Right lobe of liver (tissue), 6 donors: ENCODE results near the gene KHDRBS2. TPM values are rescaled to one million over a fixed set of nuclear protein-coding genes. Genes with fewer than 3 reads are reported as not detected.
A peak's percentile ranks its signal among the peaks of the same experiment; 100 is the strongest.

Experiments
- ATAC-seq, 4 donors: fragments of 200-7000 bp; cut with Tn5 transposase; one replicate each; pipeline ENCODE4 v1.9.1; 2020; ENCODE audit warnings: mild to moderate bottlenecking in 4 of 4, moderate library complexity in 4 of 4
- DNase-seq, 3 donors: peaks; one replicate each; pipeline ENCODE4 v3.0.0-alpha.2; 2020
- H3K27ac ChIP-seq, 3 donors: fragments of 200-600 bp; one replicate each; pipeline ENCODE4 v1.8.0; 2022
- H3K27me3 ChIP-seq, 2 donors: fragments of 200-600 bp; one replicate each; pipeline ENCODE4 v1.8.0; 2022
- H3K36me3 ChIP-seq, 4 donors: fragments of 200-600 bp; sonication (generic) in 1 of 4; one replicate each; pipeline versions ENCODE4 v1.5.1 to v1.8.0; 2017 to 2022; ENCODE audit warnings: control low read depth in 1 of 4
- H3K4me1 ChIP-seq, 4 donors: fragments of 200-600 bp; sonication (generic) in 1 of 4; one replicate each; pipeline versions ENCODE4 v1.5.1 to v1.8.0; 2017 to 2022; ENCODE audit warnings: control low read depth in 1 of 4
- H3K4me3 ChIP-seq, 3 donors: fragments of 200-600 bp; one replicate each; pipeline ENCODE4 v1.8.0; 2022
- H3K9me3 ChIP-seq, 4 donors: fragments of 200-600 bp; sonication (generic) in 1 of 4; one replicate each; pipeline versions ENCODE4 v1.5.1 to v1.8.0; 2017 to 2022; ENCODE audit warnings: control low read depth in 1 of 4
- POLR2A ChIP-seq: fragments of 450-650 bp; IDR thresholded peaks from one replicate; pipeline ENCODE4 v1.6.1; 2017; ENCODE audit warnings: antibody characterized with exemption, mild to moderate bottlenecking
- WGBS: methylation state at CpG from one replicate; pipeline ENCODE4 v1.1.6; 2018; ENCODE audit warnings: low coverage, low lambda C conversion rate; ENCODE audit not compliant: insufficient coverage; ENCODE audit errors: missing lambda C conversion rate; 5-methylcytosine and 5-hydroxymethylcytosine counted together
- intact Hi-C, 2 donors: fragments of 100-400 bp; cut with DNase I; formaldehyde crosslinking; loops; one replicate each; pipeline versions ENCODE4 v1.11.2 to v1.14.1; 2022
- total RNA-seq, 6 experiments: library from RNA; depleted of rRNA in 2 of 6; stranded (reverse); fragments of >200 nt in 2 of 6; fragmentation: NEBNext Ultra II Directional in 3 of 6; extraction: Animal tissue kit (Norgen Biotek cat#: 25700) in 3 of 6; gene quantifications; one replicate each; pipeline versions ENCODE4 v1.1.0 to v1.2.4, GENCODE V29; 2016 to 2023
- TF ChIP-seq, protein P1 (sequence below), 4 donors: fragments of 200-600 bp in 3 of 4; fragments of 450-650 bp in 1 of 4; IDR thresholded peaks; one replicate each; pipeline versions ENCODE4 v1.5.1 to v1.8.0; 2016 to 2022; ENCODE audit warnings: antibody characterized with exemption in 4 of 4, mild to moderate bottlenecking in 2 of 4
- donor health status: DM: no; HTN: yes; CAD: no.
- donor health status: DM: no; HTN: no; CAD: no.
- donor health status: DM: no; HTN: no; CAD: no.
- donor health status: DM: no; HTN: yes; CAD: no.
- donor health status: DM: no; HTN: yes; CAD: no.

The KHDRBS2 gene
- total RNA-seq, 6 experiments from 2014 or later, result 0.43 TPM; not detected in 5

DNA sequence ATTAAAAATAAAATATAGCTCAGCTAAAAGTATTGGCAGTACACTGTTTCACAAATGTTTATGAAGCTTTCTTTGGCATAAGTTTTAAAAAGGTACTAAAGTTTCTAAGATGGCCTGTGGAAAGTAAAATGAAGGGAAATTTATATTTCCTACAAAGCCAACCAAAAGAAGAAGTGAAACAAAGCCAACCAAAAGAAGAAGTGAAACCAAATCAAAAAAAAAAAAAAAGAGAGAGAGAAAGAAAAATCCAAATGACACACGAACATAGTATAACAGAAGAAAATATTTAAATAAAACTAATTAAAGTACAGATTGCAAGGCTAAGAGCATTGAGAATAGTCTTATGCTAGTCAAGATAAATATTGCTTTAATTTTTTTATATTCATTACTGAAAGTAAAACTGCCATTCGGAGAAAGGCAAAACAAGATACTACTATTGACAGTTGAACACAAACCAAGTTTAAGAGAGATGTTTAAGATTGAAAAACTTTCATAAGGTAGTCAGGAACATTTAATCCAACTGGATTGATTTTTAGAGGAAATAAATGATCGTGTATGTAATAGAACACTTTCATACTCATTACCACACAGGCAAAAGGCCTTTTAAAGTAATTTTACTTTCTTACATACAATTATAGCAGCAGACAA lies 12.8 kb upstream of the KHDRBS2 start:
- no peaks in the 10 kb centered on the region for H3K9me3 ChIP-seq

DNA sequence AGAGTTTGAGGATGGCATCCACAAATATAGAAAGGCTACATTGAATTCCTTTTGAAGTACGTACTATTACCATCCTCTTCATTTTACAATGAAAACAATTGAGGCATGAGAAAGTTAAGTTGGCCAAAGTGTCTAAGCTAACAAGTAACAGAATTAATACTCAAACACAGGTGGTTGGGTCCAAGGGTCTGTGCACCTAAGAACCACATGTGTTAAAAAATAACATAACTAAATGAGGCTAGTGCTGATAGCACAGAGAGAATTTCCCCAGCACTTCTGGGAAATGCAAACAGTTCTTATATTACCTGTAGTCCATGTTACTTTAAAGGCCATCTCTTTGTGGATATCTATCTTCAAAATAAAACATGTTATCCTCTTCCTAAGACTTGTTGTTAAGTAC lies 10.5 kb upstream of the KHDRBS2 start:
- Histone ChIP-seq H3K9me3 (no peaks in the 10 kb centered on the region), H3K27ac (no peak overlapping the region), H3K27me3 (no peaks in the 10 kb centered on the region), H3K4me3 (no peak overlapping the region), H3K36me3 (no peaks in the 10 kb centered on the region), H3K4me1 (no peaks in the 10 kb centered on the region)
- DNase-seq (no peak), ATAC-seq (no peak)
- intact Hi-C loops, result no loop called here
- 55% methylated on average over 1 of the region's 1 CpG for WGBS
- TF ChIP-seq, protein P1, sequence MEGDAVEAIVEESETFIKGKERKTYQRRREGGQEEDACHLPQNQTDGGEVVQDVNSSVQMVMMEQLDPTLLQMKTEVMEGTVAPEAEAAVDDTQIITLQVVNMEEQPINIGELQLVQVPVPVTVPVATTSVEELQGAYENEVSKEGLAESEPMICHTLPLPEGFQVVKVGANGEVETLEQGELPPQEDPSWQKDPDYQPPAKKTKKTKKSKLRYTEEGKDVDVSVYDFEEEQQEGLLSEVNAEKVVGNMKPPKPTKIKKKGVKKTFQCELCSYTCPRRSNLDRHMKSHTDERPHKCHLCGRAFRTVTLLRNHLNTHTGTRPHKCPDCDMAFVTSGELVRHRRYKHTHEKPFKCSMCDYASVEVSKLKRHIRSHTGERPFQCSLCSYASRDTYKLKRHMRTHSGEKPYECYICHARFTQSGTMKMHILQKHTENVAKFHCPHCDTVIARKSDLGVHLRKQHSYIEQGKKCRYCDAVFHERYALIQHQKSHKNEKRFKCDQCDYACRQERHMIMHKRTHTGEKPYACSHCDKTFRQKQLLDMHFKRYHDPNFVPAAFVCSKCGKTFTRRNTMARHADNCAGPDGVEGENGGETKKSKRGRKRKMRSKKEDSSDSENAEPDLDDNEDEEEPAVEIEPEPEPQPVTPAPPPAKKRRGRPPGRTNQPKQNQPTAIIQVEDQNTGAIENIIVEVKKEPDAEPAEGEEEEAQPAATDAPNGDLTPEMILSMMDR (IDR thresholded peaks at IDR 0.05), result no peak
- no peak for TF ChIP-seq POLR2A

More for the DNA sequence above, 12.8 kb upstream of the KHDRBS2 start:
- intact Hi-C loops, result no loop called here
- 27% methylated on average over 3 of the region's 3 CpGs for WGBS
- no peaks in the 10 kb centered on the region for H3K27me3 ChIP-seq
- DNase-seq (no peak), ATAC-seq (no peak)
- H3K27ac ChIP-seq, result no peak overlapping the region
- no peaks in the 10 kb centered on the region for H3K36me3 ChIP-seq
- no peaks in the 10 kb centered on the region for H3K4me1 ChIP-seq
- TF ChIP-seq, protein P1 (IDR thresholded peaks at IDR 0.05), result no peak
- TF ChIP-seq POLR2A, result no peak
- no peak overlapping the region for H3K4me3 ChIP-seq

DNA sequence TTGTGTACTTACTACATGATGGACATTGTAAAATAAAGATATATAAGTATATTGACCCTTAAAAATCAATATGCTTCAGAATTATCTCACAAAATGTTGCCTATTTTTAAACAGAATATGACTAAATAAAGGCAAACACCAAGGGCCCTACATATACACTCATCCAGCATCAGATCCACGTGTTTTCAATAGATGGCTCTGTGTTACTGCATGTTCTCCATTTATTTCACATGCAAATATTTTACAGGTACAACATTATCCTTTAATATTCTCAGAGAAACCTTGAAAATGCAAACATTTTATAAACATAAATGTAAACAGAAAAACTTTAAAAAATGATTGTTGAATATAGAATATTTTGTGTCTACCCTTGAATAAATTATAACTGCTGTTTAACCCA lies 2.9 kb upstream of the KHDRBS2 start:
- Histone ChIP-seq H3K36me3 (no peaks in the 10 kb centered on the region), H3K9me3 (no peaks in the 10 kb centered on the region), H3K4me3 (no peak overlapping the region), H3K4me1 (no peaks in the 10 kb centered on the region), H3K27me3 (no peaks in the 10 kb centered on the region), H3K27ac (no peak overlapping the region)
- 38% methylated on average over 1 of the region's 1 CpG for WGBS
- intact Hi-C loops, result no loop called here
- DNase-seq (no peak), ATAC-seq (no peak)
- TF ChIP-seq, protein P1 (IDR thresholded peaks at IDR 0.05), result no peak
- TF ChIP-seq POLR2A, result no peak

DNA sequence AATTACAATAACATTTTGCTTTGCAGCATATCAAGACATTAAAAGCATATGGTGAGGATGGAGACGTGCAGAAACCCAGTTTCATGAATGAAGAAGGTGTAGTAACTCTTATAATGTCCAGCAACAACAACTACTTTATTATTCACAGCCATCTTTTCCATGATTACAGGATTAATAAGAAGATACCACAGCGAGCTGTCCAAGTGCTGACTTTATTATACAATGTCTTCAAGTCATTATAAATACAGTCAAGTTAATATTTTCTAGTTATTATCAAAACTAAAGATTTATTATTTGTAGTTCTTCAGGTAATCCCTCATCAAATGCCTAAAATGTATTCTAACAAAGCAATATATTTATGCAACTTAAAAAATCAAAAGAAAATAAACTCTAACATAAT lies 2.5 kb upstream of the KHDRBS2 start:
- 45% methylated on average over 2 of the region's 2 CpGs for WGBS
- no peak overlapping the region for H3K4me3 ChIP-seq
- no peaks in the 10 kb centered on the region for H3K36me3 ChIP-seq
- ATAC-seq, result no peak
- H3K27ac ChIP-seq, result no peak overlapping the region
- intact Hi-C loops, result no loop called here
- H3K27me3 ChIP-seq, result no peaks in the 10 kb centered on the region
- TF ChIP-seq, protein P1 (IDR thresholded peaks at IDR 0.05), result no peak
- TF ChIP-seq POLR2A, result no peak
- no peaks in the 10 kb centered on the region for H3K4me1 ChIP-seq
- no peaks in the 10 kb centered on the region for H3K9me3 ChIP-seq
- no peak for DNase-seq

DNA sequence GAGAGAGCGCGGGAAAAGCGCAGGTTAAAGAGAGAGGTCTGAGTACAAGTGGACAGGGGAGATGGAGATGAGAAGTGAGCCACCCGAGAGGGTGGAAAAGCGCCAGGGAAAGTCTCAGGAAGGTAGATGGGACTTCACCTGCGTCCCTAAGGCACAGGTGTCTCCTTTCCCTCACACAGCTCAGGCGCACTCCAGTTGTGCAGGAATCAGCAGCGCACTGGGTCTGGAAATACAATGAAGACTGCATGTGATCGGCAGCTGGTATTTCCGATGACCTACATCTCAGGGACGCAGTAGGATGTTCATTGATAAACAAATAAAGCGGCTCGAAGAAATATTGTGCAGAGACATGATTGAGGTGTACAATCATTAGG lies 432 bp upstream of the KHDRBS2 start:
- 1% methylated on average over 13 of the region's 13 CpGs for WGBS

More for the DNA sequence above, 432 bp upstream of the KHDRBS2 start:
- peak overlapping the region in 2 of 3 donors; percentile 21 to 38 for H3K4me3 ChIP-seq
- ATAC-seq (peak in 1 of 4 donors; percentile 20), DNase-seq (no peak)
- TF ChIP-seq, protein P1 (IDR thresholded peaks at IDR 0.05), result no peak
- no peak for TF ChIP-seq POLR2A
- no peaks in the 10 kb centered on the region for H3K36me3 ChIP-seq
- intact Hi-C loops, result no loop called here
- no peaks in the 10 kb centered on the region for H3K27me3 ChIP-seq
- H3K27ac ChIP-seq, result no peak overlapping the region
- H3K9me3 ChIP-seq, result no peaks in the 10 kb centered on the region
- no peaks in the 10 kb centered on the region for H3K4me1 ChIP-seq
